HCT116 (cell line): Measurements from ENCODE around the gene TOLLIP.

Experiments used
- CEBPB ChIP-seq: IDR thresholded peaks from 2 replicates; pipeline ENCODE4 v1.6.1; 2012; ENCODE audit warnings: low read depth
- EZH2 ChIP-seq: fragments of 200-600 bp; sonication (generic); IDR thresholded peaks from 2 replicates; pipeline ENCODE4 v1.6.1; 2017; ENCODE audit warnings: antibody characterized with exemption, mixed run types
- EZH2phosphoT487 ChIP-seq: fragments of 200-600 bp; IDR thresholded peaks from 2 replicates; pipeline ENCODE4 v1.6.1; 2018; ENCODE audit warnings: antibody characterized with exemption, borderline replicate concordance
- FOSL1 ChIP-seq: IDR thresholded peaks from 2 replicates; pipeline ENCODE4 v1.6.1; 2012; ENCODE audit warnings: low read depth
- POLR2A ChIP-seq: IDR thresholded peaks from 2 replicates; pipeline ENCODE4 v1.7.0; 2011; ENCODE audit warnings: borderline replicate concordance; ENCODE audit not compliant: insufficient read depth, insufficient read length; ENCODE audit errors: extremely low read depth
- RAD21 ChIP-seq: IDR thresholded peaks from 2 replicates; pipeline ENCODE4 v1.6.1; 2012; ENCODE audit warnings: low read depth, mild to moderate bottlenecking
- SP1 ChIP-seq: IDR thresholded peaks from 2 replicates; pipeline ENCODE4 v1.6.1; 2012; ENCODE audit warnings: low read depth
- TCF7L2 ChIP-seq: IDR thresholded peaks from 2 replicates; pipeline ENCODE4 v1.7.0; 2011; ENCODE audit warnings: borderline replicate concordance, inconsistent platforms; ENCODE audit not compliant: insufficient read depth, insufficient read length; ENCODE audit errors: extremely low read depth
- YY1 ChIP-seq: IDR thresholded peaks from 2 replicates; pipeline ENCODE4 v1.6.1; 2011; ENCODE audit warnings: low read length, low read depth, moderate library complexity, mild to moderate bottlenecking; ENCODE audit not compliant: insufficient replicate concordance; ENCODE audit errors: extremely low read depth
- ZFX ChIP-seq: fragments of 450-650 bp; IDR thresholded peaks from 2 replicates; pipeline ENCODE4 v1.6.1; 2017
- TF ChIP-seq, protein P1 (sequence below), 3 experiments: fragments of 200-600 bp in 1 of 3; sonication (generic) in 1 of 3; IDR thresholded peaks in 2 of 3; conservative IDR thresholded peaks in 1 of 3; 2 replicates each; pipeline ENCODE4 v1.5.1; 2012 to 2017; ENCODE audit warnings: low read depth in 2 of 3, low read length in 2 of 3, antibody characterized with exemption in 1 of 3, borderline replicate concordance in 1 of 3, control low read depth in 1 of 3, mild to moderate bottlenecking in 1 of 3, mixed read lengths in 1 of 3, mixed run types in 1 of 3, moderate library complexity in 1 of 3; ENCODE audit not compliant: insufficient read depth in 1 of 3
- TF ChIP-seq, protein P2 (sequence below): IDR thresholded peaks from 2 replicates; pipeline ENCODE4 v1.6.1; 2012

DNA sequence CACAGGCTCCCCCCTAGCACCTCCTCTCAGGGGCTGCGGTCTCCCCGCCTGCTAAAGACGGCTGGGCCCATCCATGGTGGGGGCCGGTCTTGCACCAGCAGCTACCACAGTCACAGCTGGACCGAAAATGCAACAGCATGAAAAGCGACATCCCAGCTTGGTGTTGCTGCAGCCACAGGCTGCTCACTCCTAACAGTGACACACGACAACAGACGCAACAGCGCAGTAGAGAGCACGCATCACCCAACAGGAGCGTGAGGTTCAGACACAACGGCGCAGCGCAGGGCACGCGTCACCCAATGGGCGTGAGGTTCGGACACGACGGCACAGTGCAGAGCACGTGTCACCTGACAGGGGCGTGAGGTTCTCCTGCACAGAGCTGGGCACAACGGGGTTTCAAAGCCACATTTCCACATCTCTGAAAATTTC, 24.1 kb downstream of the TOLLIP start:
- TF ChIP-seq, protein P1, sequence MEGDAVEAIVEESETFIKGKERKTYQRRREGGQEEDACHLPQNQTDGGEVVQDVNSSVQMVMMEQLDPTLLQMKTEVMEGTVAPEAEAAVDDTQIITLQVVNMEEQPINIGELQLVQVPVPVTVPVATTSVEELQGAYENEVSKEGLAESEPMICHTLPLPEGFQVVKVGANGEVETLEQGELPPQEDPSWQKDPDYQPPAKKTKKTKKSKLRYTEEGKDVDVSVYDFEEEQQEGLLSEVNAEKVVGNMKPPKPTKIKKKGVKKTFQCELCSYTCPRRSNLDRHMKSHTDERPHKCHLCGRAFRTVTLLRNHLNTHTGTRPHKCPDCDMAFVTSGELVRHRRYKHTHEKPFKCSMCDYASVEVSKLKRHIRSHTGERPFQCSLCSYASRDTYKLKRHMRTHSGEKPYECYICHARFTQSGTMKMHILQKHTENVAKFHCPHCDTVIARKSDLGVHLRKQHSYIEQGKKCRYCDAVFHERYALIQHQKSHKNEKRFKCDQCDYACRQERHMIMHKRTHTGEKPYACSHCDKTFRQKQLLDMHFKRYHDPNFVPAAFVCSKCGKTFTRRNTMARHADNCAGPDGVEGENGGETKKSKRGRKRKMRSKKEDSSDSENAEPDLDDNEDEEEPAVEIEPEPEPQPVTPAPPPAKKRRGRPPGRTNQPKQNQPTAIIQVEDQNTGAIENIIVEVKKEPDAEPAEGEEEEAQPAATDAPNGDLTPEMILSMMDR (IDR thresholded peaks at IDR 0.05 in 2 of 3, conservative IDR thresholded peaks at IDR 0.05 in 1 of 3; ENCODE audit: borderline replicate concordance in 1 of 3, insufficient read depth in 1 of 3, low read depth in 2 of 3, low read length in 2 of 3): no peak
- TF ChIP-seq FOSL1 (no peak), EZH2 (no peak), RAD21 (no peak), SP1 (no peak), EZH2phosphoT487 (no peak), ZFX (no peak), POLR2A (no peak), CEBPB (no peak), TCF7L2 (no peak), YY1 (no peak)
- TF ChIP-seq, protein P2, sequence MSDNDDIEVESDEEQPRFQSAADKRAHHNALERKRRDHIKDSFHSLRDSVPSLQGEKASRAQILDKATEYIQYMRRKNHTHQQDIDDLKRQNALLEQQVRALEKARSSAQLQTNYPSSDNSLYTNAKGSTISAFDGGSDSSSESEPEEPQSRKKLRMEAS: no peak
